ENCODE data around the gene PPP1R3A.

The PPP1R3A gene

DNA sequence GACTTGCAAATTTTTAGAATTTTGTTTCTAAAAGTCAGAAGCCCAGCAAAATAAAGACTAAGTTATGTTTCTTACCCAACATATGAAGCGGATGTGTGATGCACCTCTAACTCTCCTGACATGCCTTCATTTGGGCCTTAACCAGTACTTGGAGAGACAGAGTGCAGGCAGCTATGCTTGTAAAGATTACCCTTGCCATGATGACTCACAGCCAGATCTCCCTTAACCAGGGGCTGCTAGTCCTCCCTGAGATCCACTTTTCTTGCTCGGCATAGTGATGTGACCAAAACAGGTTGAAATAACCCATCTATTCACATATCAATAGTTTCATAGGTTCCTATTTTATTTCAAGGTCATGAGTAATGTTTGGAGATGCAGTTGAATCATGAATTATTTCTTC, 43.6 kb downstream of the PPP1R3A start:
- no peak for DNase-seq

GRCh38 chr7:113873554-113874151, 45.2 kb downstream of the PPP1R3A start:
- no peak for DNase-seq

DNA sequence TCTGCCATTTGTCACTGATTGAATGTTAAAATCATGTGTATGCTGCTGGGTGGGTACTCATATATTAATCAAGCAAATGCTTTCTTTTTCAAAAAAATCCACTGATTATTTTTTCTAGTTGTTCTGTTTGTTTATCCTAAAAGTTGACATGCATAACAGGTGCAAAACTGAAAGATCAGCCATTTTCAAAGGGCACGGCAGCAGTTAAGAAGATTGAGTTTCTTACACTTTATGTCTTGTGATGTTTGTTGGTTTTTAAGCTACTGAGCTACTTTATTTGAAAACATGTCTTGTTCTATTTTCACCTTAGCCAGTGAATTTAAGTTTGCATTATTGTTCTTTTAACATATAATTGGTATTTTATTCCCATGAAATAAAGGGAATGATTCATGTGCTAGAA, 45.8 kb downstream of the PPP1R3A start:
- no peak for DNase-seq

DNA sequence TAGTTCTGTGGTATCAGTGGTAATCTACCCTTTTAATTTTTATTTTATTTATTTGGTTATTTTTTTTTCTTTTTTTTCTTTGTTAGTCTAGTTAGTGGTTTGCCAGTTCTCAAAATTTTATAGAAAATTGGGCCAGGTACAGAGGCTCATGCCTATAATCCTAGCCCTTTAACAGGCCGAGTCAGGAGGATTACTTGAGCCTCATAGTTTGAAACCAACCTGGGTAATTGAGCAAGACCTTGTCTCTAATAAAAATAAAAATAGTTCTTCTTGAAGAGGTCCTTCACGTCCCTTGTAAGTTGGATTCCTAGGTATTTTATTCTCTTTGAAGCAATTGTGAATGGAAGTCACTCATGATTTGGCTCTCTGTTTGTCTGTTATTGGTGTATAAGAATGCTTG, 51.5 kb downstream of the PPP1R3A start:
- no peak for DNase-seq

DNA sequence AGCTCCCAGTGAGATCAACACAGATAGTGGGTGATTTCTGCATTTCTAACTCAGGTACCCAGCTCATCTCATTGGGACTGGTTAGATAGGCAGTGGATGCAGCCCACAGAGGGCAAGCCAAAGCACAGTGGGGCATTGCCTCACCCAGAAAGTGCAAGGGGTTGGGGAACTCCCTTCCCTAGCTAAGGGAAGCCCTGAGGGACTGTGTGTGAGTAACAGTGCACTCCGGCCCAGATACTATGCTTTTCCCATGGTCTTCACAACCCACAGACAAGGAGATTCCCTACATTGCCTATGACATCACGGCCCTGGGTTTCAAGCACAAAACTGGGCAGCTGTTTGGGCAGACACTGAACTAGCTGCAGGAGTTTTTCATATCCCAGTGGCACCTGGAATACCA, 62.8 kb downstream of the PPP1R3A start:
- no peak for DNase-seq

GRCh38 chr7:113840954-113841353, 77.9 kb downstream of the PPP1R3A start:
- DNase-seq, result no peak

- no peak for DNase-seq
Observed at GRCh38 chr7:113835367-113835766, 83.4 kb downstream of the PPP1R3A start.

DNA sequence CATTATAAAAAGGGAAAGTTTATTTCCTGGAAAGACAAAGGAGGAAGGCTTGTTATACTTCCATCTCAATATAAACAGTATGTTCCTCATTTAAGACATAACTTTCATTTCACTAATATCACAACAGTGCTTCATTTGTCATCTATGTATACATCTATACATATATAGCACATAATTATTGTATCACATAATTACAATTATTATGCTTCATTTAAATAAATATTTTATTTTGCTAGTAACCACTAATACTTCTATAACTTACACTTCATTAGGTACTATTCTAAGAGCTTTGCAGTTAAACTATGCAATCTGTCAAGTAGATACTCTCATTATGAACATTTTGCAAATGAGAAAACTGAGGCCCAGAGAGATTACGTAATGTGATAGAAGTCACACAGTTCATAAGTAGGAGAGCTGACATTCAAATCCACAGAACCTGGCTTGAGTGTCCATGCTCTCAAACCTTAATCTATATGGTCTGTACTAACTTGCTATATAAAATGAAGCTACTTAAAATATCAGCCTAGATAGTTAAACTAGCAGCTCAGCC, 86.5 kb downstream of the PPP1R3A start:
- DNase-seq, result no peak

DNA sequence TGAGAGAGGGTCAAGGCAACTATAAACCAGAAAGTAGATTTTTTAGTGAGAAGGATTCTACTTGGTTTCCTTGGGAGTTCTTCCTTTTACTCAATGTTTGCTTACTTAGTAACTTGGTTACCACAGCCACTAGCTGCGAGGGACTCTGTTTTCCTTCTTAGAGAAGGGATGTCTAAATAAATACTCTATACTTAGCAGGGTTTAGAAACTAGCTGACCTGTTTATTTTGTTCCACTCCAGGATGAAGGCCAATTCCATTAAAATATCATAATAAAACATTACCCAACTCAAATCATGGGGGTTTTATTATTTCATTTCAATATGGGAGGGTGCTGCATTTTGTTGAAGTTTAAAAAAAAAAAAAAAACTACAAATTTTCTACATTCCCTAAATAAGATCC, 87.3 kb downstream of the PPP1R3A start:
- DNase-seq, result no peak

DNA sequence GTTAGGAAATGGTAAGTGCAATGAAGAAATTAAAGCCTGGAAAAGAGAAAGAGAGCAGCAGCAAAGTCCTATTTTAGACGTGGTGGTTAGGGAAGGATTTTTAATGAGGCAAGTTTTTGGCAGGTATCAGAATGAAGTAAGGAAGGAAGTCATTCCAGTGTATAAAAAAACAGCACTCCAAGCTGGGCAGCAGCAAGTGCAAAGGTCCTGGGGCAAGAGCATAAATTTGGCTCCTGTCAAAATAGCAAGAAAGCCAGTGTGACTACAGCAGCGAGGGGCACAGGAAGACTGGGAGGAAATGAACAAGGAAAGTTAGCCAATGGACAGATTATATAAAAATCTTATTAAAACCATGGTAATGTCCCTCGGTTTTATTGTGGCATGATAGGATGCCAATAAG, 90.2 kb downstream of the PPP1R3A start:
- no peak for DNase-seq

Measured in suppressor macrophage treated with lipopolysaccharide for 1 hour (primary cell).